ENCODE data around the gene BCCIP. TPM values are rescaled to one million over a fixed set of nuclear protein-coding genes. Genes with fewer than 3 reads are reported as not detected.

Gene BCCIP
- total and polyA plus RNA-seq, 4 donors = 37.5 to 70.1 (median 47.4) TPM

- Histone ChIP-seq H3K4me3 (no peak overlapping the region), H3K27ac (ENCODE audit: low read depth in 1 of 2, low read length in 1 of 2) (no peak overlapping the region), H3K36me3 (ENCODE audit: control insufficient read depth in 4 of 4, insufficient read depth in 4 of 4, low read length in 4 of 4) (peaks cover 9 to 29% (median 17%) of the 10 kb centered on the region in 4 donors), H3K9ac (ENCODE audit: insufficient read depth in 1 of 2, low read length in 2 of 2) (no peak overlapping the region), H3K27me3 (ENCODE audit: control insufficient read depth in 3 of 3, insufficient read depth in 3 of 3, low read length in 2 of 3) (no peaks in the 10 kb centered on the region), H3K4me1 (ENCODE audit: control insufficient read depth in 5 of 5, insufficient read depth in 5 of 5, low read length in 5 of 5) (no peaks in the 10 kb centered on the region), H3K9me3 (ENCODE audit: control insufficient read depth in 4 of 4, insufficient read depth in 3 of 4, low read length in 3 of 4) (no peaks in the 10 kb centered on the region)
- ATAC-seq (ENCODE audit: insufficient read depth, low FRiP score) = no peak
- no peak for DNase-seq
- no peak for TF ChIP-seq CTCF (IDR thresholded peaks at IDR 0.05; ENCODE audit: control extremely low read depth, extremely low read depth)
- 81 to 84% methylated on average over 17 of the region's 17 CpGs for WGBS, 2 donors
Observed at GRCh38 chr10:125788156-125789034, 35.0 kb upstream of the BCCIP start.

GRCh38 chr10:125792342-125793300, 30.7 kb upstream of the BCCIP start:
- H3K4me1 ChIP-seq (ENCODE audit: control insufficient read depth in 5 of 5, insufficient read depth in 5 of 5, low read length in 5 of 5) = no peaks in the 10 kb centered on the region
- no peak overlapping the region for H3K27ac ChIP-seq (ENCODE audit: low read depth in 1 of 2, low read length in 1 of 2)
- no peak overlapping the region for H3K4me3 ChIP-seq
- no peak for DNase-seq
- no peaks in the 10 kb centered on the region for H3K27me3 ChIP-seq (ENCODE audit: control insufficient read depth in 3 of 3, insufficient read depth in 3 of 3, low read length in 2 of 3)
- no peak overlapping the region for H3K9ac ChIP-seq (ENCODE audit: insufficient read depth in 1 of 2, low read length in 2 of 2)
- TF ChIP-seq CTCF (IDR thresholded peaks at IDR 0.05; ENCODE audit: control extremely low read depth, extremely low read depth) = no peak
- peaks cover 16 to 50% (median 26%) of the 10 kb centered on the region in 4 donors for H3K36me3 ChIP-seq (ENCODE audit: control insufficient read depth in 4 of 4, insufficient read depth in 4 of 4, low read length in 4 of 4)
- 89 to 92% methylated on average over 14 of the region's 14 CpGs for WGBS, 2 donors
- ATAC-seq (ENCODE audit: insufficient read depth, low FRiP score) = no peak
- no peaks in the 10 kb centered on the region for H3K9me3 ChIP-seq (ENCODE audit: control insufficient read depth in 4 of 4, insufficient read depth in 3 of 4, low read length in 3 of 4)

GRCh38 chr10:125795128-125795527, 28.2 kb upstream of the BCCIP start:
- Histone ChIP-seq H3K27ac (ENCODE audit: low read depth in 1 of 2, low read length in 1 of 2) (no peak overlapping the region), H3K36me3 (ENCODE audit: control insufficient read depth in 4 of 4, insufficient read depth in 4 of 4, low read length in 4 of 4) (peaks cover 16 to 37% (median 20%) of the 10 kb centered on the region in 4 donors), H3K27me3 (ENCODE audit: control insufficient read depth in 3 of 3, insufficient read depth in 3 of 3, low read length in 2 of 3) (no peaks in the 10 kb centered on the region), H3K9ac (ENCODE audit: insufficient read depth in 1 of 2, low read length in 2 of 2) (no peak overlapping the region), H3K4me1 (ENCODE audit: control insufficient read depth in 5 of 5, insufficient read depth in 5 of 5, low read length in 5 of 5) (no peaks in the 10 kb centered on the region), H3K9me3 (ENCODE audit: control insufficient read depth in 4 of 4, insufficient read depth in 3 of 4, low read length in 3 of 4) (no peaks in the 10 kb centered on the region), H3K4me3 (no peak overlapping the region)
- WGBS, 2 donors = 92 to 97% methylated on average over 2 of the region's 2 CpGs
- ATAC-seq (ENCODE audit: insufficient read depth, low FRiP score) = no peak
- no peak for DNase-seq
- TF ChIP-seq CTCF (IDR thresholded peaks at IDR 0.05; ENCODE audit: control extremely low read depth, extremely low read depth) = no peak
